IMR-90 (cell line): ENCODE results near the gene ATP11A. TPM values are rescaled to one million over a fixed set of nuclear protein-coding genes. Genes with fewer than 3 reads are reported as not detected.
A peak's percentile ranks its signal among the peaks of the same experiment; 100 is the strongest.

Experiments
- ATAC-seq: fragments of 200-7000 bp; cut with Tn5 transposase; 2 replicates; pipeline ENCODE4 v1.9.1; 2020; ENCODE audit warnings: low read depth, mild to moderate bottlenecking, moderate library complexity
- BruUV-seq: library from RNA; stranded (reverse); fragments of 400-500 nt; replicated peaks from 2 replicates; lab custom pipeline; 2021; lab: Mats Ljungman, UMichigan
- CTCF ChIA-PET: fragments of 300-600 bp; formaldehyde crosslinking; extraction: SDS; loops from one replicate; lab custom pipeline; 2021; ENCODE audit warnings: antibody characterized with exemption; lab: Yijun Ruan, JAX
- POLR2A ChIA-PET: fragments of 300-600 bp; sonication (Branson Sonifier 250); formaldehyde crosslinking; loops from one replicate; lab custom pipeline; 2022; ENCODE audit warnings: antibody characterized with exemption; ENCODE audit not compliant: unreplicated experiment; lab: Charles Lee
- DNase-seq: peaks from one replicate; pipeline ENCODE4 v3.0.0; 2013
- H2AFZ ChIP-seq: replicated peaks from 2 replicates; pipeline ENCODE3; 2013; ENCODE audit warnings: low read length, mild to moderate bottlenecking; ENCODE audit not compliant: poor library complexity
- H2AK5ac ChIP-seq: 2 replicates; pipeline ENCODE4 v1.6.1; 2013; ENCODE audit warnings: low read depth, low read length, inconsistent platforms
- H2AK9ac ChIP-seq: replicated peaks from 2 replicates; pipeline ENCODE3; 2013; ENCODE audit warnings: mild to moderate bottlenecking, low read depth, low read length, moderate library complexity; ENCODE audit not compliant: poor library complexity
- H2BK120ac ChIP-seq: 2 replicates; pipeline ENCODE4 v1.6.1; 2013; ENCODE audit warnings: low read depth, low read length, inconsistent platforms
- H2BK15ac ChIP-seq: 3 replicates; pipeline ENCODE4 v1.6.1; 2013; ENCODE audit warnings: low read depth, low read length, inconsistent platforms
- H2BK20ac ChIP-seq: 2 replicates; pipeline ENCODE4 v1.6.1; 2013; ENCODE audit warnings: low read depth, mild to moderate bottlenecking, inconsistent platforms, low read length, moderate library complexity
- H2BK5ac ChIP-seq: 2 replicates; pipeline ENCODE4 v1.6.1; 2013; ENCODE audit warnings: mild to moderate bottlenecking, low read depth, low read length, inconsistent platforms; ENCODE audit not compliant: poor library complexity, severe bottlenecking
- H3K14ac ChIP-seq: replicated peaks from 2 replicates; pipeline ENCODE4 v1.6.1; 2013; ENCODE audit warnings: low read depth, low read length, inconsistent platforms
- H3K18ac ChIP-seq: 2 replicates; pipeline ENCODE4 v1.6.1; 2013; ENCODE audit warnings: low read depth, low read length, control low read depth
- H3K23ac ChIP-seq: 2 replicates; pipeline ENCODE4 v1.6.1; 2013; ENCODE audit warnings: low read depth, low read length, inconsistent platforms
- H3K27ac ChIP-seq: 2 replicates; pipeline ENCODE4 v1.5.1; 2013; ENCODE audit warnings: mild to moderate bottlenecking, control low read depth, low read length; ENCODE audit not compliant: insufficient read depth
- H3K27me3 ChIP-seq: 2 replicates; pipeline ENCODE4 v1.6.1; 2013; ENCODE audit warnings: low read length; ENCODE audit not compliant: control insufficient read depth, insufficient read depth
- H3K36me3 ChIP-seq: 2 replicates; pipeline ENCODE4 v1.6.1; 2013; ENCODE audit warnings: low read length, mixed read lengths; ENCODE audit not compliant: control insufficient read depth, insufficient read depth
- H3K4ac ChIP-seq: 2 replicates; pipeline ENCODE4 v1.6.1; 2013; ENCODE audit warnings: low read depth, low read length, inconsistent platforms
- H3K4me1 ChIP-seq: 2 replicates; pipeline ENCODE4 v1.6.1; 2013; ENCODE audit warnings: low read length, mixed read lengths; ENCODE audit not compliant: control insufficient read depth, insufficient read depth
- H3K4me2 ChIP-seq: 2 replicates; pipeline ENCODE4 v1.6.1; 2013; ENCODE audit warnings: low read depth, mild to moderate bottlenecking, control low read depth, low read length, moderate library complexity
- H3K4me3 ChIP-seq: 2 replicates; pipeline ENCODE4 v1.5.1; 2013; ENCODE audit warnings: low read depth, mild to moderate bottlenecking, control low read depth, low read length, moderate library complexity; ENCODE audit not compliant: insufficient read depth
- H3K56ac ChIP-seq: 2 replicates; pipeline ENCODE4 v1.6.1; 2013; ENCODE audit warnings: low read length, inconsistent platforms; ENCODE audit not compliant: insufficient read depth; ENCODE audit errors: extremely low read depth
- H3K79me1 ChIP-seq, 2 experiments: 2 replicates each; pipeline ENCODE4 v1.6.1; 2013; ENCODE audit warnings: low read length in 2 of 2, inconsistent platforms in 1 of 2, low read depth in 1 of 2
- H3K9ac ChIP-seq: 2 replicates; pipeline ENCODE4 v1.6.1; 2013; ENCODE audit warnings: low read depth, low read length, control low read depth
- H3K9me1 ChIP-seq: 2 replicates; pipeline ENCODE4 v1.6.1; 2013; ENCODE audit warnings: low read length, inconsistent platforms; ENCODE audit not compliant: insufficient read depth
- H3K9me3 ChIP-seq: 2 replicates; pipeline ENCODE4 v1.6.1; 2013; ENCODE audit warnings: low read length; ENCODE audit not compliant: control insufficient read depth, insufficient read depth
- H4K20me1 ChIP-seq: 2 replicates; pipeline ENCODE4 v1.6.1; 2013; ENCODE audit warnings: low read length, inconsistent platforms; ENCODE audit not compliant: insufficient read depth
- H4K5ac ChIP-seq: 2 replicates; pipeline ENCODE4 v1.6.1; 2013; ENCODE audit warnings: mild to moderate bottlenecking, low read depth, low read length, control low read depth
- H4K8ac ChIP-seq, 2 experiments: 2 replicates each; pipeline ENCODE4 v1.6.1; 2013; ENCODE audit warnings: low read depth in 2 of 2, low read length in 2 of 2, control low read depth in 1 of 2, inconsistent platforms in 1 of 2
- H4K91ac ChIP-seq: 2 replicates; pipeline ENCODE4 v1.6.1; 2013; ENCODE audit warnings: low read depth, low read length, inconsistent platforms; ENCODE audit not compliant: insufficient read depth
- MAFK ChIP-seq: IDR thresholded peaks from 2 replicates; pipeline ENCODE4 v1.6.1; 2012; ENCODE audit warnings: low read depth, low read length, improper control_type of control experiment
- MXI1 ChIP-seq: IDR thresholded peaks from 2 replicates; pipeline ENCODE4 v1.6.1; 2012; ENCODE audit warnings: low read depth, mild to moderate bottlenecking, low read length, moderate library complexity, borderline replicate concordance
- SMC3 ChIP-seq: fragments of 150-350 bp; IDR thresholded peaks from 2 replicates; pipeline ENCODE4 v1.6.1; 2016; ENCODE audit warnings: low read depth, mild to moderate bottlenecking, antibody characterized with exemption, low read length, moderate library complexity
- WGBS, 2 experiments: methylation state at CpG; one replicate each; pipeline versions ENCODE4 v1.1.5 to v1.1.7; 2013; ENCODE audit warnings: missing lambda C conversion rate in 2 of 2; ENCODE audit not compliant: insufficient read length in 1 of 2; ENCODE audit errors: extremely low coverage in 2 of 2; 5-methylcytosine and 5-hydroxymethylcytosine counted together
- dilution Hi-C: fragments of 300-500 bp; cut with HindIII; formaldehyde crosslinking; loops from one replicate; pipeline ENCODE4 v1.14.3; 2018; ENCODE audit warnings: low sequenced_read_pairs; ENCODE audit not compliant: unreplicated experiment
- in situ Hi-C: fragments of 300-500 bp; cut with MboI; formaldehyde crosslinking; loops from 3 replicates; pipeline ENCODE4 v1.14.3; 2019; ENCODE audit warnings: low sequenced_read_pairs, inconsistent platforms, mixed read lengths
- intact Hi-C: fragments of 100-400 bp; cut with micrococcal nuclease; formaldehyde crosslinking; loops from 2 replicates; pipeline ENCODE4 v1.10.0; 2022
- polyA plus RNA-seq, 3 experiments: library from polyadenylated mRNA; depleted of rRNA; stranded (reverse); fragments of >200 nt; gene quantifications; 2 replicates each; pipeline ENCODE4 v1.2.3, GENCODE V29; 2012; ENCODE audit warnings: low replicate concordance in 1 of 3
- total RNA-seq: library from RNA; depleted of rRNA; stranded (reverse); fragments of >200 nt; gene quantifications from 2 replicates; pipeline ENCODE4 v1.2.3, GENCODE V29; 2012
- TF ChIP-seq, protein P1 (sequence below): fragments of 150-350 bp; IDR thresholded peaks from 2 replicates; pipeline ENCODE4 v1.6.1; 2017; ENCODE audit warnings: mild to moderate bottlenecking, antibody characterized with exemption, low read length, low read depth

Gene ATP11A
- total and polyA plus RNA-seq, 2 of the 4 experiments (the other 2 are of a cell fraction) = 8.4 to 12.0 TPM

DNA sequence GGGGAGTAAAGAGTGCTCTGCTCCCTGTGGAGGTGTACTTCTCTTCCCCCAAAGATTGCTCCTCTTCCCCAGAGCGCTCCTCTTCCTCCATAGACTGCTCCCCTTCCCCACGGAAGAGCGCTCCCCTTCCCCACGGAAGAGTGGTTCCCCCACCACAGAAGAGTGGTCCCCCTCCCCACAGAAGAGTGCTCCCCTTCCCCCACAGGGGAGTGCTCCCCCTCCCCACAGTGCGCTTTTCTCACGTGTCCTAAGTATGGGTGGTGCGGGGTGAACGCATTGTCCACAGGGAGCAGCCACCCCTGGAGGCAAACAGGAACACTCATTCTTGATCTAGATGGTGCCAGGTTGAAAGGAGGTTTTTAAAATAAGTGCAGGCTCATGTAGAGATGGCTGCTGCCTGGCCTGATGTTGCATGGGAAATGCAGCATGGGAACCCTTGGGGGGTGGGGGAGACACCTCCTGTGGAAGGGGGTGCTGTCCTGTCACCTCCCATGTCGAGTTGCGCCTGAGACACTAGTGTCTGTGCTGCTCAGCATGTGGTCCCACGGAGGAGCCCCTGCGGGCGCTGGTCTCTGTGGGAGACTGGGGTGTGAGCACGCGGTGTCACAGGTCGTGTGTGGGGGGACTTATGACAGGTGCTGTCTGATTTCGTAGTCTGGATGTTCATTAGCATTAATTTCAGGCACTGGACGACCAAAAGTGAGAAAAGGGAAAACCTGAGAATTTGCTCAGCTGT lies 52.2 kb downstream of the ATP11A start:
- Histone ChIP-seq H2BK120ac (peak overlapping the region; percentile 82), H3K18ac (peak overlapping the region; percentile 38; the same call in 1 of the 2 replicates), H2AK9ac (peak overlapping the region; percentile 82), H3K23ac (peak overlapping the region; percentile 82; the same call in 1 of the 2 replicates), H4K5ac (peak overlapping the region; percentile 2; the same call in 1 of the 2 replicates), H4K20me1 (peaks cover 38% of the 10 kb centered on the region), H2AFZ (no peak overlapping the region), H3K9ac (no peak overlapping the region), H3K9me3 (no peaks in the 10 kb centered on the region), H3K27me3 (no peaks in the 10 kb centered on the region), H2BK15ac (peak overlapping the region; percentile 85; the same call in 2 of the 3 replicates), H3K27ac (peak overlapping the region; percentile 92; the same call in 1 of the 2 replicates), H3K4me3 (no peak overlapping the region), H2BK20ac (peak overlapping the region; percentile 82), H3K36me3 (no peaks in the 10 kb centered on the region), H3K79me1 (peaks cover 32 to 54% of the 10 kb centered on the region in 2 experiments), H4K8ac (peak overlapping the region in 1 of 2 experiments; percentile 80; a peak in 1 of 4 replicates), H4K91ac (peak overlapping the region; percentile 79), H3K4me1 (peaks cover 19% of the 10 kb centered on the region), H3K56ac (no peak overlapping the region), H3K4ac (peak overlapping the region; percentile 93), H3K14ac (peak overlapping the region; percentile 45; the same call in 1 of the 2 replicates), H3K9me1 (peaks cover 24% of the 10 kb centered on the region), H3K4me2 (no peak overlapping the region), H2AK5ac (peak overlapping the region; percentile 98), H2BK5ac (no peak overlapping the region)
- POLR2A ChIA-PET = no interaction called here
- dilution Hi-C loops (no loop called here), in situ Hi-C loops (no loop called here), intact Hi-C loops (no loop called here)
- CTCF ChIA-PET = no interaction called here
- DNase-seq (no peak), ATAC-seq (no peak)
- TF ChIP-seq SMC3 (no peak), MXI1 (no peak), MAFK (no peak)
- TF ChIP-seq, protein P1, sequence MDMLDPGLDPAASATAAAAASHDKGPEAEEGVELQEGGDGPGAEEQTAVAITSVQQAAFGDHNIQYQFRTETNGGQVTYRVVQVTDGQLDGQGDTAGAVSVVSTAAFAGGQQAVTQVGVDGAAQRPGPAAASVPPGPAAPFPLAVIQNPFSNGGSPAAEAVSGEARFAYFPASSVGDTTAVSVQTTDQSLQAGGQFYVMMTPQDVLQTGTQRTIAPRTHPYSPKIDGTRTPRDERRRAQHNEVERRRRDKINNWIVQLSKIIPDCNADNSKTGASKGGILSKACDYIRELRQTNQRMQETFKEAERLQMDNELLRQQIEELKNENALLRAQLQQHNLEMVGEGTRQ = no peak
- BruUV-seq = no TSS peak
- WGBS, 2 experiments = 100% methylated on average over 1 of the region's 18 CpGs; no CpG with 5 or more reads in 1 of the 2 experiments
